Hippocampal formation (tissue), 2 donors: ENCODE data around the gene HNRNPH1.

Experiments
- DNase-seq, 2 donors: peaks; one replicate each; lab custom pipeline; 2025; lab: John Stamatoyannopoulos, UW

The HNRNPH1 gene

GRCh38 chr5:179621551-179622214 is 1.8 kb downstream of the HNRNPH1 start:
- no peak for DNase-seq

- no peak for DNase-seq
These were observed 2.6 kb downstream of the HNRNPH1 start for GRCh38 chr5:179620703-179621350.

GRCh38 chr5:179620293-179620692 is 3.2 kb downstream of the HNRNPH1 start:
- DNase-seq: no peak

GRCh38 chr5:179619776-179620175 is 3.7 kb downstream of the HNRNPH1 start:
- DNase-seq: no peak

GRCh38 chr5:179618923-179619554 is 4.4 kb downstream of the HNRNPH1 start:
- no peak for DNase-seq

GRCh38 chr5:179617930-179618329 is 5.5 kb downstream of the HNRNPH1 start:
- no peak for DNase-seq

- DNase-seq: no peak
These were observed 7.4 kb downstream of the HNRNPH1 start for GRCh38 chr5:179616002-179616594.

- DNase-seq: no peak
These were observed 8.3 kb downstream of the HNRNPH1 start for GRCh38 chr5:179615203-179615602.

GRCh38 chr5:179614745-179615144 is 8.7 kb downstream of the HNRNPH1 start:
- DNase-seq: no peak

GRCh38 chr5:179613460-179614071 is 9.9 kb downstream of the HNRNPH1 start:
- no peak for DNase-seq

GRCh38 chr5:179612577-179613459 is 10.7 kb downstream of the HNRNPH1 start:
- DNase-seq: no peak

- DNase-seq: no peak
These were observed 12.6 kb downstream of the HNRNPH1 start for GRCh38 chr5:179610903-179611265.

- no peak for DNase-seq
These were observed 13.2 kb downstream of the HNRNPH1 start for GRCh38 chr5:179610109-179610902.

GRCh38 chr5:179609834-179610108 is 13.7 kb downstream of the HNRNPH1 start:
- DNase-seq: no peak

GRCh38 chr5:179608131-179608581 is 15.3 kb downstream of the HNRNPH1 start:
- peak in 1 of 2 donors; percentile 48 for DNase-seq

- peak; percentile 39 to 40 for DNase-seq
These were observed 16.1 kb downstream of the HNRNPH1 start for GRCh38 chr5:179607160-179607931.

GRCh38 chr5:179606910-179607159 is 16.6 kb downstream of the HNRNPH1 start:
- DNase-seq: no peak

- DNase-seq: no peak
These were observed 17.2 kb downstream of the HNRNPH1 start for GRCh38 chr5:179606071-179606909.
